Endothelial cell of umbilical vein (primary cell): ENCODE results near the gene PHB1. TPM values are rescaled to one million over a fixed set of nuclear protein-coding genes. Genes with fewer than 3 reads are reported as not detected.
"Not testable (repeated sequence)": the region's sequence is repeated elsewhere in the genome, so short reads cannot be mapped to it uniquely, and the experiment has no call there.

Experiments
- BruUV-seq: library from RNA; stranded (reverse); fragments of 400-500 nt; replicated peaks from 2 replicates; lab custom pipeline; 2021; lab: Mats Ljungman, UMichigan
- CTCF ChIA-PET: fragments of 300-600, 350-600 bp; sonication (Branson Sonifier 250); formaldehyde crosslinking; loops from one replicate; lab custom pipeline; 2021; ENCODE audit warnings: antibody characterized with exemption, inconsistent platforms; lab: Charles Lee
- POLR2A ChIA-PET: fragments of 300-600, 350-600 bp; sonication (Branson Sonifier 250); formaldehyde crosslinking; loops from one replicate; lab custom pipeline; 2021; ENCODE audit warnings: antibody characterized with exemption, inconsistent platforms; lab: Charles Lee
- DNase-seq: peaks from one replicate; pipeline ENCODE4 v3.0.0-alpha.2; 2011; ENCODE audit warnings: low read depth, low spot score
- FAIRE-seq: peaks from 2 replicates; lab custom pipeline; 2011; peaks lifted over from hg19 to GRCh38; lab: Jason Lieb, UNC
- H2AFZ ChIP-seq: 2 replicates; pipeline ENCODE4 v1.6.0; 2012; ENCODE audit warnings: low read depth, low read length, control low read depth, inconsistent platforms
- H3K27ac ChIP-seq: 2 replicates; pipeline ENCODE4 v1.5.1; 2011; ENCODE audit warnings: low read depth, mild to moderate bottlenecking, control low read depth, low read length, moderate library complexity; ENCODE audit not compliant: insufficient read depth
- H3K27me3 ChIP-seq, 2 experiments: 2 replicates each; pipeline versions ENCODE4 v1.6.0 to v1.6.1; 2011; ENCODE audit warnings: low read length in 2 of 2, mixed read lengths in 1 of 2; ENCODE audit not compliant: control insufficient read depth in 2 of 2, insufficient read depth in 2 of 2
- H3K36me3 ChIP-seq, 2 experiments: 2 replicates in 1 of 2; 3 replicates in 1 of 2; pipeline ENCODE4 v1.5.1; 2011; ENCODE audit warnings: low read length in 2 of 2, mild to moderate bottlenecking in 1 of 2, moderate library complexity in 1 of 2; ENCODE audit not compliant: control insufficient read depth in 2 of 2, insufficient read depth in 2 of 2; ENCODE audit errors: extremely low read depth in 1 of 2
- H3K4me1 ChIP-seq: 3 replicates; pipeline ENCODE4 v1.5.1; 2011; ENCODE audit warnings: mild to moderate bottlenecking, low read length; ENCODE audit not compliant: control insufficient read depth, insufficient read depth; ENCODE audit errors: extremely low read depth
- H3K4me2 ChIP-seq: 2 replicates; pipeline ENCODE4 v1.6.1; 2011; ENCODE audit warnings: low read length, control low read depth, mixed read lengths; ENCODE audit not compliant: insufficient read depth
- H3K4me3 ChIP-seq, 3 experiments: fragments of 200-600 bp in 1 of 3; sonication (generic), shearing (Covaris generic) in 1 of 3; replicated peaks in 1 of 3; 2 replicates each; pipeline ENCODE4 v1.5.1; 2011 to 2016; ENCODE audit warnings: control low read depth in 3 of 3, low read length in 3 of 3, mild to moderate bottlenecking in 2 of 3, inconsistent platforms in 1 of 3, low read depth in 1 of 3, moderate library complexity in 1 of 3; ENCODE audit not compliant: insufficient read depth in 1 of 3
- H3K79me2 ChIP-seq: 2 replicates; pipeline ENCODE4 v1.6.0; 2012; ENCODE audit warnings: low read length, inconsistent platforms; ENCODE audit not compliant: control insufficient read depth, insufficient read depth
- H3K9ac ChIP-seq: replicated peaks from 2 replicates; pipeline ENCODE3; 2011; ENCODE audit warnings: low read length, control low read depth; ENCODE audit not compliant: insufficient read depth; ENCODE audit errors: extremely low read depth
- H3K9me1 ChIP-seq: replicated peaks from 3 replicates; pipeline ENCODE4 v1.6.0; 2011; ENCODE audit warnings: mild to moderate bottlenecking, low read length; ENCODE audit not compliant: control insufficient read depth, insufficient read depth; ENCODE audit errors: extremely low read depth
- H3K9me3 ChIP-seq: replicated peaks from 2 replicates; pipeline ENCODE4 v1.5.1; 2012; ENCODE audit warnings: low read length, inconsistent platforms; ENCODE audit not compliant: control insufficient read depth, insufficient read depth
- H4K20me1 ChIP-seq: replicated peaks from 2 replicates; pipeline ENCODE3; 2011; ENCODE audit warnings: mild to moderate bottlenecking, low read length; ENCODE audit not compliant: control insufficient read depth, insufficient read depth; ENCODE audit errors: extremely low read depth
- CTCF ChIP-seq, 2 donors: IDR thresholded peaks; 1 replicate in 1 of 2; 2 replicates in 1 of 2; pipeline ENCODE4 v1.5.1; 2011; ENCODE audit warnings: low read length in 2 of 2, mild to moderate bottlenecking in 2 of 2, moderate library complexity in 2 of 2, control low read depth in 1 of 2, inconsistent platforms in 1 of 2, low read depth in 1 of 2; ENCODE audit not compliant: insufficient read depth in 1 of 2; ENCODE audit errors: extremely low read depth in 1 of 2
- EZH2 ChIP-seq: IDR thresholded peaks from 2 replicates; pipeline ENCODE4 v1.6.1; 2012; ENCODE audit warnings: borderline replicate concordance, low read depth, mild to moderate bottlenecking, moderate library complexity, low read length, inconsistent platforms; ENCODE audit not compliant: severe bottlenecking
- FOS ChIP-seq: IDR thresholded peaks from 2 replicates; pipeline ENCODE4 v1.6.1; 2011; ENCODE audit warnings: mild to moderate bottlenecking, low read length, moderate library complexity, borderline replicate concordance; ENCODE audit not compliant: insufficient read depth
- MAX ChIP-seq: IDR thresholded peaks from 2 replicates; pipeline ENCODE4 v1.6.1; 2011; ENCODE audit not compliant: insufficient read depth, insufficient read length
- dilution Hi-C: fragments of 300-500 bp; cut with MboI; formaldehyde crosslinking; loops from one replicate; pipeline ENCODE4 v1.15.0; 2019; ENCODE audit warnings: low sequenced_read_pairs; ENCODE audit not compliant: extremely low pct_ligation_motif_present
- intact Hi-C: fragments of 100-400 bp; cut with micrococcal nuclease; formaldehyde crosslinking; loops from one replicate; pipeline ENCODE4 v1.10.0; 2022
- polyA plus RNA-seq, 4 experiments: library from polyadenylated mRNA; depleted of rRNA in 3 of 4; stranded (reverse) in 3 of 4; unstranded in 1 of 4; fragments of >200 nt; gene quantifications; 2 replicates each; pipeline versions ENCODE4 v1.2.1 to v1.2.3, GENCODE V29; 2011 to 2012; ENCODE audit warnings: missing spikeins in 1 of 4
- total RNA-seq: library from RNA; stranded (reverse); gene quantifications from 2 replicates; pipeline ENCODE4 v1.2.3, GENCODE V29; 2021

PHB1 gene
- total and polyA plus RNA-seq, 2 donors (not counting 3 experiments of a cell fraction or from before 2014, with no cell fraction given): 222 to 287 TPM

GRCh38 chr17:49365667-49366066 is 49.0 kb downstream of the PHB1 start:
- no peaks in the 10 kb centered on the region for H3K9me1 ChIP-seq
- BruUV-seq: no TSS peak
- FAIRE-seq (no peak), DNase-seq (no peak)
- H3K9me3 ChIP-seq: no peaks in the 10 kb centered on the region
- H3K36me3 ChIP-seq: no peaks in the 10 kb centered on the region
- H3K27me3 ChIP-seq: no peaks in the 10 kb centered on the region
- intact Hi-C loops: no loop called here
- H3K4me2 ChIP-seq: no peak overlapping the region
- ChIA-PET CTCF (interaction anchor here (0.9 to 1.7 kb wide), 5 partner anchors 10 to 75 kb away, joined by 3 to 6 read pairs (median 4); no protein-coding TSS in a partner anchor), POLR2A (no interaction called here)
- dilution Hi-C loops: no loop called here
- H2AFZ ChIP-seq: no peak overlapping the region
- H3K4me3 ChIP-seq: no peak overlapping the region
- peaks cover 7% of the 10 kb centered on the region for H3K4me1 ChIP-seq
- H4K20me1 ChIP-seq: no peaks in the 10 kb centered on the region
- H3K9ac ChIP-seq: no peak overlapping the region
- TF ChIP-seq CTCF (IDR thresholded peaks at IDR 0.05; ENCODE audit: extremely low read depth in 1 of 2, insufficient read depth in 1 of 2, low read depth in 1 of 2, low read length in 2 of 2) (peak in 1 of 2 donors; percentile 23), MAX (no peak), EZH2 (no peak), FOS (no peak)
- peaks cover 6% of the 10 kb centered on the region for H3K79me2 ChIP-seq
- H3K27ac ChIP-seq: no peak overlapping the region

- H3K9me1 ChIP-seq, H2AFZ ChIP-seq, intact Hi-C loops, H3K4me3 ChIP-seq, H4K20me1 ChIP-seq, H3K27me3 ChIP-seq, BruUV-seq, FAIRE-seq, H3K9ac ChIP-seq, H3K9me3 ChIP-seq, H3K36me3 ChIP-seq, DNase-seq, dilution Hi-C loops, H3K4me2 ChIP-seq, H3K27ac ChIP-seq: not testable (repeated sequence)
- peaks cover 11% of the 10 kb centered on the region for H3K79me2 ChIP-seq
- ChIA-PET POLR2A (interaction anchor here (0.5 kb wide), 1 partner anchor 25 kb away, joined by 10 read pairs; no protein-coding TSS in a partner anchor), CTCF (interaction anchor here (0.7 to 1.2 kb wide), 2 partner anchors 36 to 50 kb away, joined by 3 to 4 read pairs; no protein-coding TSS in a partner anchor)
- H3K4me1 ChIP-seq: peaks cover 13% of the 10 kb centered on the region
Observed at GRCh38 chr17:49365126-49365525, 49.6 kb downstream of the PHB1 start.
